Activated CD4-positive, alpha-beta T cell treated with anti-CD3 and anti-CD28 coated beads for 36 hours (primary cell): Measurements from ENCODE around the gene PAQR4. TPM values are rescaled to one million over a fixed set of nuclear protein-coding genes. Genes with fewer than 3 reads are reported as not detected.

Source experiments
- ATAC-seq: fragments of 200-7000 bp; cut with Tn5 transposase; one replicate; pipeline ENCODE4 v1.10.0; 2021; ENCODE audit warnings: mild to moderate bottlenecking, moderate library complexity
- CTCF ChIA-PET: fragments of 350-600 bp; sonication (Branson Sonifier 250); formaldehyde crosslinking; loops from one replicate; lab custom pipeline; 2021; ENCODE audit warnings: antibody characterized with exemption; lab: Charles Lee
- POLR2A ChIA-PET: fragments of 350-600 bp; sonication (Branson Sonifier 250); formaldehyde crosslinking; loops from one replicate; lab custom pipeline; 2021; ENCODE audit warnings: antibody characterized with exemption, inconsistent platforms; lab: Charles Lee
- DNase-seq: peaks from one replicate; pipeline ENCODE4 v3.0.0-alpha.2; 2020
- H3K27ac Mint-ChIP-seq: one replicate; pipeline ENCODE4 v1.8.0; 2021; ENCODE audit warnings: mixed read lengths
- H3K27me3 Mint-ChIP-seq: one replicate; pipeline ENCODE4 v1.8.0; 2021; ENCODE audit warnings: mixed read lengths
- H3K36me3 Mint-ChIP-seq: one replicate; pipeline ENCODE4 v1.8.0; 2021; ENCODE audit warnings: low read depth, mixed read lengths
- H3K4me1 Mint-ChIP-seq: one replicate; pipeline ENCODE4 v1.8.0; 2021; ENCODE audit warnings: mixed read lengths
- H3K4me3 Mint-ChIP-seq: one replicate; pipeline ENCODE4 v1.8.0; 2021; ENCODE audit warnings: mild to moderate bottlenecking, moderate library complexity, mixed read lengths
- H3K9me3 Mint-ChIP-seq: one replicate; pipeline ENCODE4 v1.8.0; 2021; ENCODE audit warnings: low read depth, mixed read lengths
- intact Hi-C, 2 experiments: fragments of 100-400 bp; cut with DNase I in 1 of 2; cut with micrococcal nuclease in 1 of 2; formaldehyde crosslinking; loops; one replicate each; pipeline versions ENCODE4 v1.14.2 to v1.15.1; 2022 to 2024; cut with DNase I, micrococcal nuclease
- total RNA-seq, 2 experiments: library from RNA; stranded (reverse); gene quantifications; one replicate each; pipeline ENCODE4 v1.2.3, GENCODE V29; 2021

PAQR4 gene
- total RNA-seq, 2 experiments from 2014 or later: 28.7 to 31.2 TPM

GRCh38 chr16:3017344-3017743 lies 48.2 kb downstream of the PAQR4 start:
- DNase-seq (no peak), ATAC-seq (no peak)
- CTCF ChIA-PET: no interaction called here
- POLR2A ChIA-PET: no interaction called here
- peaks cover 9% of the 10 kb centered on the region for H3K27me3 Mint-ChIP-seq
- intact Hi-C loops: no loop called here
- H3K4me1 Mint-ChIP-seq: peaks cover 32% of the 10 kb centered on the region
- H3K27ac Mint-ChIP-seq: no peak overlapping the region
- no peaks in the 10 kb centered on the region for H3K36me3 Mint-ChIP-seq
- no peaks in the 10 kb centered on the region for H3K9me3 Mint-ChIP-seq
- no peak overlapping the region for H3K4me3 Mint-ChIP-seq

DNA sequence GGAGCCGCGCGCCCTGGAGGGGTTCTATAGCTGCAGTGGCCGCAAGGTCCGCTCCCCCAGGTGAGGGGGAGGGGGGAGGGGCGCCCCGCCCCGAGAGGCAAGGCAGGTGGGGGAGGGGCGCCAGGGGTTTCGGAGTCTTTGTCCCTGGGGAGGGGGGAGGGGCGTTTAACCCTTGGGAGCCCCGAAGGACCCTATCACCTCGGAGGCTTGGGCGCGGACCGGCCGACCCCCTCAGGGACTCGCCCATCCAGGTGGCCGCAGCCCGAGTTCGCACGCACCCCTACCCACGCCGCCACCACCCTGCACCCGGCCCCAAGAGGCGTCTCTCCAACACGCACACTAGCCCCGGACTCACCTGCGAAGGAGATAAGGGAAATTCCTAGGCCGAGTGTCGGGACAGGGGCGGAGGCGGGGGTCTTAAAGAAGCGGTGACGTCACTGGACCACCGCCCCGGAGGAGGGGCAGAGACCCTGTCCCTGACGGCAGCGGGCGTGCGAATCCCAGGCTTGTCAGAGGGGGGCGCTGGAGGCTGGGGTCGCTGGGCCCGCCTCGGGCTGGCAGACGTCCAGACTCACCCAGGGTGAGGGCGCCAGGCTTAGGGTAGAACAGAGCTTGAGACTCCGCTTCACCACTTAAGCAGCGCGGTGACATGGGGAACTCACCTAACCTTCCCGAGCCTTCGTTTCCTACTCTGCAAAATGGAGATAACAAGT lies 48.8 kb downstream of the PAQR4 start, which contains the start of gene CLDN6:
Gene CLDN6 (minus strand): TSS at position 390 of the 713 bp plus-strand sequence. CDS start 2,162 bp downstream, outside the sequence.
- DNase-seq (peak; percentile 76), ATAC-seq (no peak)
- intact Hi-C loops: no loop called here
- Mint-ChIP-seq H3K27me3 (peaks cover 7% of the 10 kb centered on the region), H3K36me3 (no peaks in the 10 kb centered on the region), H3K4me1 (peaks cover 35% of the 10 kb centered on the region), H3K27ac (no peak within 1 kb of the TSS), H3K4me3 (no peak within 1 kb of the TSS), H3K9me3 (no peaks in the 10 kb centered on the region)
- ChIA-PET CTCF (interaction anchor here (0.6 to 1.0 kb wide), 2 partner anchors 10 to 17 kb away, joined by 3 read pairs; no protein-coding TSS in a partner anchor), POLR2A (no interaction called here)

DNA sequence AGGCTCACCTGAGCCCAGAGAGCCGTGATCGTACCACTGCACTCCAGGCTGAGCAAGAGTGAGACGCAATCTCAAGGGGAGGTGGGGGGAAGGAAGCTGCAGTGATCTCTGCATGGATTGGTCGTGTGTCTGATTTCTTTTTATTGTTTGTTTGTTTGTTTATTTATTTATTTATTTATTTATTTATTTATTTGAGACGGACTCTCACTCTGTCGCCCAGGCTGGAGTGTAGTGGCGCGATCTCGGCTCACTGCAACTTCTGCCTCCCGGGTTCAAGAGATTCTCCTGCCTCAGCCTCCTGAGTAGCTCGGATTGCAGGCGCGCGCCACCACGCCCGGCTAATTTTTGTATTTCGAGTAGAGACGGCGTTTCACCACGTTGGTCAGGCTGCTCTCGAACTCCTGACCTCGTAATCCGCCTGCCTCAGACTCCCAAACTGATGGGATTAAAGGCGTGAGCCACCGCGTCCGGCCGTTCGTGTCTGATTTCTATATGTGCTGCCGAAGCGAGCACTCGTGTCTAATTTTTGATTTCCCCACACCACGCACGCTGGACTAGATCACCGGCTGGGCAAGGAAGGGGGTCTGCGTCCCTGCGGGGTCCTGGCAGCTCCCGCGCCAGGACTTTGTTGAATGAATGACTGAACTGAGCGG lies 50.6 kb downstream of the PAQR4 start:
- Mint-ChIP-seq H3K4me3 (peak overlapping the region; percentile 74), H3K36me3 (peaks cover 2% of the 10 kb centered on the region), H3K27me3 (peaks cover 7% of the 10 kb centered on the region), H3K4me1 (peaks cover 46% of the 10 kb centered on the region), H3K27ac (peak overlapping the region; percentile 77), H3K9me3 (no peaks in the 10 kb centered on the region)
- no peak for ATAC-seq
- CTCF ChIA-PET: interaction anchor here (0.6 to 3.8 kb wide), 10 partner anchors 8 to 504 kb away, joined by 3 to 39 read pairs (median 3); no protein-coding TSS in a partner anchor
- POLR2A ChIA-PET: interaction anchor here (0.6 to 1.8 kb wide), 3 partner anchors 9 to 16 kb away, joined by 3 to 4 read pairs (median 3); no protein-coding TSS in a partner anchor
- no peak for DNase-seq
- intact Hi-C loops: loop anchor here (1.0 to 5.0 kb wide), 12 partner anchors 15 to 1288 kb away; partner anchors contain the start of genes ADCY9 (in 1 of the 2), CEMP1 (in 1 of the 2), ELOB (in 1 of the 2) and FLYWCH2 (in 1 of the 2)

- peak within 1 kb of the TSS; percentile 74 for H3K4me3 Mint-ChIP-seq
- ChIA-PET CTCF (interaction anchor here (0.6 to 3.8 kb wide), 8 partner anchors 8 to 503 kb away, joined by 3 to 39 read pairs (median 4); no protein-coding TSS in a partner anchor), POLR2A (interaction anchor here (0.6 to 1.8 kb wide), 3 partner anchors 9 to 16 kb away, joined by 3 to 4 read pairs (median 3); no protein-coding TSS in a partner anchor)
- peaks cover 46% of the 10 kb centered on the region for H3K4me1 Mint-ChIP-seq
- H3K27ac Mint-ChIP-seq: peak within 1 kb of the TSS; percentile 97
- H3K9me3 Mint-ChIP-seq: no peaks in the 10 kb centered on the region
- intact Hi-C loops: loop anchor here (1.0 to 5.0 kb wide), 12 partner anchors 15 to 1287 kb away; partner anchors contain the start of genes ADCY9 (in 1 of the 2), CEMP1 (in 1 of the 2), ELOB (in 1 of the 2) and FLYWCH2 (in 1 of the 2)
- peaks cover 7% of the 10 kb centered on the region for H3K27me3 Mint-ChIP-seq
- ATAC-seq (peak; percentile 2), DNase-seq (peak; percentile 85)
- H3K36me3 Mint-ChIP-seq: peaks cover 2% of the 10 kb centered on the region
Measured at GRCh38 chr16:3020247-3020603, 51.1 kb downstream of the PAQR4 start, which contains the start of gene TNFRSF12A. Gene TNFRSF12A (plus strand): TSS chr16:3020368. CDS start chr16:3020398, 30 bp downstream.

DNA sequence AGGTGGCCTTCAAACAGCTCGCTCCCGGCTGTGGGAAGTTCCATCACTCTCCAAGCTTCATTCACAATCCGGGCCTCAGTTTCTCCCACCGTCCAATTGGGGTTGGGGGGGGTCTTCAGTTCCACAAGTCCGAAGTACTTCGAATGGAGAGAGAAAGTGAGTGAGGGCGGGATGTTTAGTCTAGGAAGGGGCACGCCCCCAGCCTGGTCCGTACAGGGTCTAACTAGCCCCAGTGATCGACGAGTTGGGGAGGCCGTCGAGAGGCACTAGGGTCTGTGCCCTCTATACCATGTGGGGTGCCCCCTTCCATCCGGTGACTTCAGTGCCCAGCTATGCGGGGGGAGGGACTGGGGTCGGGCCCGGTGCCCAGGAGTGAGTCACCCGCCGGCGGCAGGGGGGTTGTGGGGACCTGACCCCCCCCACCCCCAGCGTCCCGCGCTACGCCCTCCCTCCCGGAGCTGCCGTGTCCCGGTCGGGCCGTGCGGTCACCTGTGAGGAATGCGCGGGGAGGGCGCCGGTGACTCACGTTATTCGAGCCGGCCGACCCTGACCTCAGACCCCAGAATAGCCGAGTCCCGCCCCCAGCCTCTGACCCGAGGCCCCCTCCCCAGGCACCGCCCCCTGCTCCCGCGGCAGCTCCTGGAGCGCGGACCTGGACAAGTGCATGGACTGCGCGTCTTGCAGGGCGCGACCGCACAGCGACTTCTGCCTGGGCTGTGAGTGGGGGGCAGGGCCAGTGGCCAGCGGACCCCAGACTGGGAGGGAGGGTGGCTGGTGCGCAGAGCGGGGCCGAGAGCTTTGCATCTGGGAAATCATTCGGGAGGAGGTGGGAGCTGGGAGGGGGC lies 51.7 kb downstream of the PAQR4 start:
- intact Hi-C loops: loop anchor here (1.0 to 5.0 kb wide), 12 partner anchors 16 to 1286 kb away; partner anchors contain the start of genes ADCY9 (in 1 of the 2), CEMP1 (in 1 of the 2), ELOB (in 1 of the 2) and FLYWCH2 (in 1 of the 2)
- Mint-ChIP-seq H3K4me1 (peaks cover 50% of the 10 kb centered on the region), H3K9me3 (no peaks in the 10 kb centered on the region), H3K36me3 (peaks cover 2% of the 10 kb centered on the region), H3K4me3 (peak overlapping the region; percentile 74), H3K27ac (peak overlapping the region; percentile 97), H3K27me3 (peaks cover 7% of the 10 kb centered on the region)
- ChIA-PET POLR2A (interaction anchor here (0.6 to 1.8 kb wide), 5 partner anchors 13 to 55 kb away, joined by 3 to 7 read pairs (median 3); partner anchors contain the start of gene IL32), CTCF (interaction anchor here (0.6 to 3.8 kb wide), 9 partner anchors 7 to 502 kb away, joined by 3 to 39 read pairs (median 4); no protein-coding TSS in a partner anchor)
- ATAC-seq (peak; percentile 3), DNase-seq (peak; percentile 77)

GRCh38 chr16:3021449-3022207 lies 52.5 kb downstream of the PAQR4 start:
- H3K9me3 Mint-ChIP-seq: no peaks in the 10 kb centered on the region

DNA sequence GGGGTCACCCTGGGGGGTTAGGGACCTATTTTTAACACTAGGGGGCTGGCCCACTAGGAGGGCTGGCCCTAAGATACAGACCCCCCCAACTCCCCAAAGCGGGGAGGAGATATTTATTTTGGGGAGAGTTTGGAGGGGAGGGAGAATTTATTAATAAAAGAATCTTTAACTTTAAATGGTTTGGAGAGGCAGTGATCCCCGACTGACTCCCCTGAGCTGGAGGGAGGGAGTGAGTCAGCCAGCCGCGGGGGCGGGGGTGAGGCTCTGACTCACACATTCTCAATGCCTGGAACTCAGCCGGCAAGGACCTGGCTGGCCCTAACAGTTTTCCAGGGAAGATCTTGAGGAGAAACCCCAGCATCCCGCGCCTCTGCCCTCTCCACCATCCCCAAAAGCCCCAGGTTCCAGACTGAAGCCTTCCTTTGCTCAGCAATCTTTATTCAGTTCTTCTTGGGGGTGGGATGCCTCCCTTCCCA lies 53.1 kb downstream of the PAQR4 start:
- DNase-seq: peak; percentile 97
- Mint-ChIP-seq H3K36me3 (peaks cover 14% of the 10 kb centered on the region), H3K27me3 (peaks cover 5% of the 10 kb centered on the region), H3K9me3 (no peaks in the 10 kb centered on the region), H3K4me1 (peaks cover 50% of the 10 kb centered on the region), H3K4me3 (peak overlapping the region; percentile 74), H3K27ac (peak overlapping the region; percentile 97)
- intact Hi-C loops: loop anchor here (5.0 kb wide), 8 partner anchors 35 to 1285 kb away; partner anchors contain the start of genes ADCY9 (in 1 of the 2), CEMP1 (in 1 of the 2), ELOB (in 1 of the 2) and RNPS1 (in 1 of the 2)
- peak; percentile 37 for ATAC-seq
- POLR2A ChIA-PET: interaction anchor here (0.5 to 1.3 kb wide), 7 partner anchors 14 to 192 kb away, joined by 3 to 7 read pairs (median 3); partner anchors contain the start of genes IL32 and ZSCAN10
- CTCF ChIA-PET: interaction anchor here (0.6 to 3.8 kb wide), 8 partner anchors 10 to 726 kb away, joined by 3 to 39 read pairs (median 5); no protein-coding TSS in a partner anchor

More at GRCh38 chr16:3021449-3022207, 52.5 kb downstream of the PAQR4 start:
- Mint-ChIP-seq H3K36me3 (peaks cover 8% of the 10 kb centered on the region), H3K4me3 (peak overlapping the region; percentile 74), H3K27me3 (peaks cover 7% of the 10 kb centered on the region), H3K4me1 (peaks cover 50% of the 10 kb centered on the region), H3K27ac (peak overlapping the region; percentile 97)
- ChIA-PET CTCF (interaction anchor here (0.6 to 3.8 kb wide), 5 partner anchors 10 to 173 kb away, joined by 3 to 39 read pairs (median 6); no protein-coding TSS in a partner anchor), POLR2A (interaction anchor here (0.6 to 1.3 kb wide), 4 partner anchors 14 to 55 kb away, joined by 3 to 7 read pairs (median 3); partner anchors contain the start of gene IL32)
- ATAC-seq (peak; percentile 56), DNase-seq (peak; percentile 95)
- intact Hi-C loops: loop anchor here (2.0 to 5.0 kb wide), 11 partner anchors 17 to 1286 kb away; partner anchors contain the start of genes ADCY9 (in 1 of the 2), CEMP1 (in 1 of the 2), ELOB (in 1 of the 2) and FLYWCH2 (in 1 of the 2)

DNA sequence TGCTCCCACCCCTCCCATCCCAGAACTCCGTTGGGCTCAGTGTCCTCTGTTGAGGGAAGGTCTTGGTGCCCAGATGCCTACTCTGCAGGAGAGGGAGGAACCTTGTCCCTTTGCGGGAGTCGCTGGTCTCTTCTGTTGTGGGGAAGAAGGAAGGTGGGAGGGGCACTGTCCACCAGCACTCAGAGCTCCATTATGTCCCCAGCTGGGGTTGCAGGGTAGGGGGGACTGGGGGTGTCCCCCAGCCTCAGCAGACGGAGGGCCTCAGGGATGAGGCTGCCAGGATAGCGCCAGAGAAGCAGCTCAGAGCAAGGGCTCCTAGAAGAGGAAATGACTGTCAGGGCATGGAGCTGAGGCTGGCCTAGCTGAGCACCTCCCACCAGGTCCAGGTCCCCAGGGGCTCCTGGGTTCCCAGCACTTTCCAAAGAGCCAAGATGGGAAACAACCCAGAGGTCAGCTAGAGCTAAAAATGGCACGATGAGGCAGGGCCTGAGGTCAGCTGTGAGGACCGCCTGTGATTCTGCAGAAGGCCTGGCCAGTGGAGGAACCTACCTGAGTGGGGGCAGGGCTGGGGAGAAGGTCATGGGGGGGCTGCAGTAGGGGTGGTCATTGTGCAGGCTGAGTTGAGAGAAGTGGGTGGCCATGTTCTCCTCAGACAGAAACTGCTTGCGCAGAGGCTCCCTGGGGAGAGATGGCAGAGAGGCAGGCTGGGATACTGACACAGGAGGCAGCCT lies 53.7 kb downstream of the PAQR4 start:
- peaks cover 53% of the 10 kb centered on the region for H3K4me1 Mint-ChIP-seq
- peaks cover 14% of the 10 kb centered on the region for H3K36me3 Mint-ChIP-seq
- H3K9me3 Mint-ChIP-seq: no peaks in the 10 kb centered on the region
- DNase-seq: peak; percentile 43
- POLR2A ChIA-PET: interaction anchor here (0.5 to 1.2 kb wide), 5 partner anchors 41 to 191 kb away, joined by 3 to 4 read pairs (median 3); partner anchors contain the start of gene ZSCAN10
- H3K27ac Mint-ChIP-seq: peak overlapping the region; percentile 97
- CTCF ChIA-PET: interaction anchor here (0.6 to 3.8 kb wide), 8 partner anchors 9 to 727 kb away, joined by 3 to 39 read pairs (median 6); no protein-coding TSS in a partner anchor
- H3K27me3 Mint-ChIP-seq: peaks cover 5% of the 10 kb centered on the region
- peak overlapping the region; percentile 74 for H3K4me3 Mint-ChIP-seq
- intact Hi-C loops: loop anchor here (5.0 kb wide), 8 partner anchors 34 to 1284 kb away; partner anchors contain the start of genes ADCY9 (in 1 of the 2), CEMP1 (in 1 of the 2), ELOB (in 1 of the 2) and RNPS1 (in 1 of the 2)
- ATAC-seq: no peak
